Large intestine (tissue), 3 donors: ENCODE data around the gene FOXO6. TPM values are rescaled to one million over a fixed set of nuclear protein-coding genes. Genes with fewer than 3 reads are reported as not detected.

Experiments
- DNase-seq, 2 donors: peaks; one replicate each; pipeline versions ENCODE4 v3.0.0 to v3.0.0-alpha.2; 2013
- H3K27ac ChIP-seq: one replicate; pipeline ENCODE4 v1.5.1; 2013; ENCODE audit warnings: low read length
- H3K27me3 ChIP-seq: 2 replicates; pipeline ENCODE4 v1.6.1; 2013; ENCODE audit warnings: low read length; ENCODE audit not compliant: control insufficient read depth, insufficient read depth
- H3K36me3 ChIP-seq: 2 replicates; pipeline ENCODE4 v1.6.1; 2013; ENCODE audit warnings: low read length; ENCODE audit not compliant: control insufficient read depth, insufficient read depth
- H3K4me1 ChIP-seq: one replicate; pipeline ENCODE4 v1.6.1; 2013; ENCODE audit warnings: low read length; ENCODE audit not compliant: control insufficient read depth, insufficient read depth
- H3K4me3 ChIP-seq: one replicate; pipeline ENCODE4 v1.5.1; 2013; ENCODE audit warnings: low read length
- H3K9me3 ChIP-seq: one replicate; pipeline ENCODE4 v1.6.1; 2013; ENCODE audit warnings: mild to moderate bottlenecking, low read depth, low read length, moderate library complexity; ENCODE audit not compliant: control insufficient read depth
- WGBS: methylation state at CpG from one replicate; pipeline ENCODE4 v1.1.5; 2013; ENCODE audit warnings: low lambda C conversion rate; ENCODE audit not compliant: insufficient coverage; 5-methylcytosine and 5-hydroxymethylcytosine counted together
- polyA plus RNA-seq: library from polyadenylated mRNA; unstranded; fragments of 120-200 nt; gene quantifications from one replicate; pipeline ENCODE4 v1.2.1, GENCODE V29; 2013

FOXO6 gene
- polyA plus RNA-seq, 1 donor: 6.4 TPM

GRCh38 chr1:41426201-41426890 lies 65.1 kb downstream of the FOXO6 start:
- Histone ChIP-seq H3K4me1 (no peaks in the 10 kb centered on the region), H3K9me3 (no peaks in the 10 kb centered on the region), H3K27ac (no peak overlapping the region), H3K27me3 (no peaks in the 10 kb centered on the region), H3K36me3 (no peaks in the 10 kb centered on the region), H3K4me3 (no peak overlapping the region)
- no CpG with 5 or more reads among the region's 13 CpGs for WGBS
- no peak for DNase-seq

GRCh38 chr1:41427122-41427913 lies 66.1 kb downstream of the FOXO6 start:
- Histone ChIP-seq H3K9me3 (peaks cover 3% of the 10 kb centered on the region), H3K4me3 (no peak overlapping the region), H3K27me3 (no peaks in the 10 kb centered on the region), H3K36me3 (no peaks in the 10 kb centered on the region), H3K4me1 (peaks cover under 1% of the 10 kb centered on the region), H3K27ac (no peak overlapping the region)
- no peak for DNase-seq
- 90% methylated on average over 2 of the region's 20 CpGs for WGBS

- H3K27me3 ChIP-seq: no peaks in the 10 kb centered on the region
- peaks cover 3% of the 10 kb centered on the region for H3K9me3 ChIP-seq
- no peaks in the 10 kb centered on the region for H3K36me3 ChIP-seq
- DNase-seq: no peak
- no peak overlapping the region for H3K4me3 ChIP-seq
- no CpG with 5 or more reads among the region's 11 CpGs for WGBS
- H3K27ac ChIP-seq: no peak overlapping the region
- H3K4me1 ChIP-seq: peaks cover 9% of the 10 kb centered on the region
Observed at GRCh38 chr1:41427916-41428737, 66.9 kb downstream of the FOXO6 start.

GRCh38 chr1:41428738-41429640 lies 67.8 kb downstream of the FOXO6 start:
- Histone ChIP-seq H3K36me3 (no peaks in the 10 kb centered on the region), H3K4me1 (peaks cover 10% of the 10 kb centered on the region), H3K9me3 (peaks cover 3% of the 10 kb centered on the region), H3K4me3 (no peak overlapping the region), H3K27ac (no peak overlapping the region), H3K27me3 (no peaks in the 10 kb centered on the region)
- WGBS: no CpG with 5 or more reads among the region's 16 CpGs
- DNase-seq: no peak

- H3K4me1 ChIP-seq: peaks cover 10% of the 10 kb centered on the region
- no peaks in the 10 kb centered on the region for H3K36me3 ChIP-seq
- peaks cover 3% of the 10 kb centered on the region for H3K9me3 ChIP-seq
- WGBS: no CpG with 5 or more reads among the region's 5 CpGs
- H3K27me3 ChIP-seq: no peaks in the 10 kb centered on the region
- H3K27ac ChIP-seq: no peak overlapping the region
- DNase-seq: no peak
- no peak overlapping the region for H3K4me3 ChIP-seq
Observed at GRCh38 chr1:41429641-41430035, 68.4 kb downstream of the FOXO6 start.

GRCh38 chr1:41430069-41430468 lies 68.8 kb downstream of the FOXO6 start:
- 40% methylated on average over 1 of the region's 4 CpGs for WGBS
- Histone ChIP-seq H3K4me3 (no peak overlapping the region), H3K9me3 (peaks cover 3% of the 10 kb centered on the region), H3K4me1 (peaks cover 10% of the 10 kb centered on the region), H3K27me3 (no peaks in the 10 kb centered on the region), H3K36me3 (no peaks in the 10 kb centered on the region), H3K27ac (no peak overlapping the region)
- DNase-seq: no peak

- WGBS: 52% methylated on average over 2 of the region's 4 CpGs
- no peak for DNase-seq
- Histone ChIP-seq H3K9me3 (peaks cover 3% of the 10 kb centered on the region), H3K4me3 (no peak overlapping the region), H3K27me3 (peaks cover 2% of the 10 kb centered on the region), H3K27ac (no peak overlapping the region), H3K4me1 (peaks cover 13% of the 10 kb centered on the region), H3K36me3 (no peaks in the 10 kb centered on the region)
Observed at GRCh38 chr1:41430582-41430981, 69.3 kb downstream of the FOXO6 start.

GRCh38 chr1:41431490-41432350 lies 70.5 kb downstream of the FOXO6 start:
- H3K9me3 ChIP-seq: peaks cover 3% of the 10 kb centered on the region
- no peak overlapping the region for H3K27ac ChIP-seq
- H3K36me3 ChIP-seq: no peaks in the 10 kb centered on the region
- no peak for DNase-seq
- peaks cover 16% of the 10 kb centered on the region for H3K4me1 ChIP-seq
- WGBS: no CpG with 5 or more reads among the region's 20 CpGs
- peaks cover 7% of the 10 kb centered on the region for H3K27me3 ChIP-seq
- no peak overlapping the region for H3K4me3 ChIP-seq
